Tibial artery (tissue), 4 donors: ENCODE measurements around the gene TOX2.

Source experiments
- DNase-seq, 2 donors: peaks; one replicate each; pipeline ENCODE4 v3.0.0-alpha.2; 2019
- H3K27ac ChIP-seq, 2 donors: fragments of 200-600 bp; sonication (generic) in 1 of 2; 1 replicate in 1 of 2; 2 replicates in 1 of 2; pipeline ENCODE4 v1.5.1; 2018 to 2019; ENCODE audit warnings: mild to moderate bottlenecking in 1 of 2
- H3K27me3 ChIP-seq, 2 donors: fragments of 200-600 bp; sonication (generic) in 1 of 2; one replicate each; pipeline versions ENCODE4 v1.5.1 to v1.6.0; 2016 to 2019
- H3K36me3 ChIP-seq, 3 donors: fragments of 200-600 bp; sonication (generic) in 2 of 3; one replicate each; pipeline ENCODE4 v1.5.1; 2016 to 2019; ENCODE audit warnings: mild to moderate bottlenecking in 2 of 3
- H3K4me1 ChIP-seq, 4 donors: fragments of 200-600 bp; sonication (generic) in 2 of 4; 1 replicate in 3 of 4; 2 replicates in 1 of 4; pipeline ENCODE4 v1.5.1; 2016 to 2019
- H3K4me3 ChIP-seq, 2 donors: fragments of 200-600 bp; sonication (generic) in 1 of 2; 1 replicate in 1 of 2; 2 replicates in 1 of 2; pipeline ENCODE4 v1.5.1; 2018 to 2019; ENCODE audit warnings: mild to moderate bottlenecking in 2 of 2
- H3K9me3 ChIP-seq, 3 donors: fragments of 200-600 bp; sonication (generic) in 1 of 3; one replicate each; pipeline ENCODE4 v1.5.1; 2016 to 2019
- intact Hi-C: fragments of 100-400 bp; cut with DNase I; formaldehyde crosslinking; loops from one replicate; pipeline ENCODE4 v1.15.0; 2023; ENCODE audit warnings: low total_unique reads
- TF ChIP-seq, protein P1 (sequence below), 2 experiments: fragments of 200-600 bp in 1 of 2; fragments of 450-650 bp in 1 of 2; IDR thresholded peaks; one replicate each; pipeline ENCODE4 v1.5.1; 2017 to 2019; ENCODE audit warnings: antibody characterized with exemption in 2 of 2, mild to moderate bottlenecking in 1 of 2, moderate library complexity in 1 of 2

Gene TOX2

DNA sequence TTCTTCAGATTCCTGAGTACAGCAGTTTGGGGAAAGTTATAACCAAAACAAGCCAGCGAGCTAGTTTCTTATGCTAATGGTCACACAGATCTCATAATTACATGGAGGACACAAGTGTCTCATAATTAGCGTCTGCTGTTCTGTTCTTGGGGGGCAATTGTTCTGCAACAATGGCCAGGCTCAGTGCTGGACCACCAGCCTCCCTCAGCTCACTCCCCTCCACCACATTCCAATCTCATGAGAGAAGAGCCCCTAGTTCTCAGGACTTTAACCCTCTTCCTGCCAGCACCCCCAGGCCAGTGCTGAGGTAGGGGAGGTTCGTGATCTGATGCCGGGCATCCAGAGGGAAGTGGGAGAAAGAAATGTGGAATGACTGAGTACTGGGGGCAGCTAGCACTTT, 20.2 kb upstream of the TOX2 start:
- TF ChIP-seq, protein P1, sequence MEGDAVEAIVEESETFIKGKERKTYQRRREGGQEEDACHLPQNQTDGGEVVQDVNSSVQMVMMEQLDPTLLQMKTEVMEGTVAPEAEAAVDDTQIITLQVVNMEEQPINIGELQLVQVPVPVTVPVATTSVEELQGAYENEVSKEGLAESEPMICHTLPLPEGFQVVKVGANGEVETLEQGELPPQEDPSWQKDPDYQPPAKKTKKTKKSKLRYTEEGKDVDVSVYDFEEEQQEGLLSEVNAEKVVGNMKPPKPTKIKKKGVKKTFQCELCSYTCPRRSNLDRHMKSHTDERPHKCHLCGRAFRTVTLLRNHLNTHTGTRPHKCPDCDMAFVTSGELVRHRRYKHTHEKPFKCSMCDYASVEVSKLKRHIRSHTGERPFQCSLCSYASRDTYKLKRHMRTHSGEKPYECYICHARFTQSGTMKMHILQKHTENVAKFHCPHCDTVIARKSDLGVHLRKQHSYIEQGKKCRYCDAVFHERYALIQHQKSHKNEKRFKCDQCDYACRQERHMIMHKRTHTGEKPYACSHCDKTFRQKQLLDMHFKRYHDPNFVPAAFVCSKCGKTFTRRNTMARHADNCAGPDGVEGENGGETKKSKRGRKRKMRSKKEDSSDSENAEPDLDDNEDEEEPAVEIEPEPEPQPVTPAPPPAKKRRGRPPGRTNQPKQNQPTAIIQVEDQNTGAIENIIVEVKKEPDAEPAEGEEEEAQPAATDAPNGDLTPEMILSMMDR (IDR thresholded peaks at IDR 0.05): no peak
- H3K4me1 ChIP-seq: no peaks in the 10 kb centered on the region
- H3K27ac ChIP-seq: no peak overlapping the region
- no peaks in the 10 kb centered on the region for H3K36me3 ChIP-seq
- peaks cover 0 to 2% of the 10 kb centered on the region in 2 donors for H3K27me3 ChIP-seq
- no peak overlapping the region for H3K4me3 ChIP-seq
- no peak for DNase-seq
- intact Hi-C loops: no loop called here
- peaks cover 0 to 21% (median 12%) of the 10 kb centered on the region in 3 donors for H3K9me3 ChIP-seq

DNA sequence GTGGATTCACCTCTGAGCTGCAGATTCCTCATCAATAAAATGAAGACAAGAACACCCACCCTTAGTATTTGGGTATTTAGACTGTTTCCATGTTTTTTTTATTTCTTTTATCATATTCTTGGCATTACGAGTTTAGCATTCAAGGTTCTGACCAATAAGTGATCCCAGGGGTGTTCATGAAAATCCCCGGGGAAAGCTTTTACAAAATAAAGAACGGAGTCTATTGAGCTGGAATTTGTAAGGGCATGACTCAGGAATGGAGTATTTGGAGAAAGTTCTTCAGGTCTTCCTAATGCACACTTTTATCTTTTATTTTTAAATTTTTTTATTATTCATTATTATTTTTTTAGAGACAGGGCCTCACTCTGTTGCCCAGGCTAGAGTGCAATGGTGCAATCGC, 19.4 kb upstream of the TOX2 start:
- DNase-seq: no peak
- TF ChIP-seq, protein P1 (IDR thresholded peaks at IDR 0.05): no peak
- no peaks in the 10 kb centered on the region for H3K4me1 ChIP-seq
- peaks cover 0 to 15% (median 12%) of the 10 kb centered on the region in 3 donors for H3K9me3 ChIP-seq
- H3K27me3 ChIP-seq: peaks cover 0 to 2% of the 10 kb centered on the region in 2 donors
- no peak overlapping the region for H3K27ac ChIP-seq
- intact Hi-C loops: no loop called here
- H3K4me3 ChIP-seq: no peak overlapping the region
- H3K36me3 ChIP-seq: no peaks in the 10 kb centered on the region

DNA sequence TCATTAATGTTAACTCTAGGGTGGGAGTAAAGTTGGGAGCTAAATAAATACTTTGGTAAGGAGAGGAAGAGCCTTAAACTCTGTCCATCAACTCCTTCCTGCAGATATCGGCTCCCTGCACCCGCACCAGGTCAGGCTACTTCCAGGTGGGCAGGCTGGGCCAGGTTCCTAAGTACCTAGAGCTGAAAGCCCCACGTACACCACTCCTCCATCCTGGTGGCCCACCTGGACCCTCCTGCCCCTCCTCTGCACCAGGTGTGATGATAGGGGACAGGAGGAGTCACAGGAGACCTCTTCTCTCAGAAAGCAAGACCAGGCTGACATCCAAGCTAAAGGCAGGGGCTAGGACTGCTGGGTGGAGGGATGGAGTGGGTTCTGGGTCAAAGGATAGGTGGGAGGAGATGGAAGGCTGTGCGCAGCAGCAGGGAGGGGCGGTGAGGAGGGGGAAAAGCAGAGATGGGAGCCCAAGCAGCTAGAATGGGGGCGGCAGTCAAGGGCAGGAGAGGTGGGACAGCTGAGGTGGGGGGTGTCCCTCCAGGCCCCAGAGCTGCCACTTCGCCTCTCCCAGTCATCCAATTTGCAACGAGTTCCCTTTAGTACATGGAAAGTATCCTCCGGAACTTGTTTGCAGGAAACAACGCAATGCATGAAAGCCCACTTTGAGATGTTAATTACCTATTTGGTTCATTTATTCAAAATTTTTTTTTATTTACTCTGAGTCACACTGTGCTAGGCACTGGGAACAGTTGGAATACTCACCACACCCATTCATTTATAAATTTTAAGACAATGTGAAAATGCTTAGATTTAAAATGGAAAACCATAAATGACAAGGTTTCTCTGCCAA, 15.2 kb upstream of the TOX2 start:
- Histone ChIP-seq H3K27me3 (no peaks in the 10 kb centered on the region), H3K36me3 (no peaks in the 10 kb centered on the region), H3K4me1 (no peaks in the 10 kb centered on the region), H3K27ac (no peak overlapping the region), H3K4me3 (no peak overlapping the region), H3K9me3 (no peaks in the 10 kb centered on the region)
- TF ChIP-seq, protein P1 (IDR thresholded peaks at IDR 0.05): no peak
- DNase-seq: no peak
- intact Hi-C loops: no loop called here

DNA sequence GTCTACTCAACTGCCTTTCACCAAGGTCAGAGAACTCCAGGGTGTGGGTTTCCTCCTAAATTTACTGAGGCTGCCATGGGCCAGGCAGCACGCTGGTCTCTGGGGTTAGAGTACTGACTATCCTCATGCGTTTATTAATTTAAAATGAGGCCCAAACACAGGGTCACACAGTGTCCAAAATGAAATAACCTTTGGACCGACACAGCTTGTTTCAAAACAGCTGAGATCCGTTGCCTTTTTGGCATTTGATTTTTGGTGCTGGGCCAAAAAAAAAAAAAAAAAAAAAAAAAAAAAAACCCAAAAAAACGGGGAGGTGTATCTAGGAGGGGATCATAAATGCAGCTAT, 14.6 kb upstream of the TOX2 start:
- Histone ChIP-seq H3K27me3 (no peaks in the 10 kb centered on the region), H3K4me1 (no peaks in the 10 kb centered on the region), H3K4me3 (no peak overlapping the region), H3K36me3 (no peaks in the 10 kb centered on the region), H3K9me3 (no peaks in the 10 kb centered on the region), H3K27ac (no peak overlapping the region)
- TF ChIP-seq, protein P1 (IDR thresholded peaks at IDR 0.05): no peak
- intact Hi-C loops: no loop called here
- DNase-seq: no peak

DNA sequence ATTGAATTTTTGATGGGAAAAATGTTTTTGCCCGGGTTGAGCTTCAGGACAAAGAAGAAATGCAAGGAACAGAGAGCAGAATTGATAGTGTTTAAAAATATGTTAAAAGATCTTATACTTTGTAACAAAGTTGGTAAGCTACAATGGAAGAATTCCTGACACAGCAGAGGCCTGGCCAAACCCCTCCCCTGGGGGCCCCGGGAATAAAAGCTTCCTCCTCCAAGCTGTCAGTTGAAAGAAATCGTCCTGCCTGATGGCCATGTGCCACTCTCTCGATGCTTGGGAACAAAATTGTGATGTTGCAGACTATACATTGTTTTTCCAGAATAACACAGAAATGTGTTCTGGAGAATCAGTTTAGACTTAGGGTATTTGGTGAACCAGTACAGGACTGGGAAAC, 14.2 kb upstream of the TOX2 start:
- Histone ChIP-seq H3K36me3 (no peaks in the 10 kb centered on the region), H3K4me1 (no peaks in the 10 kb centered on the region), H3K27ac (no peak overlapping the region), H3K4me3 (no peak overlapping the region), H3K27me3 (no peaks in the 10 kb centered on the region), H3K9me3 (no peaks in the 10 kb centered on the region)
- intact Hi-C loops: no loop called here
- DNase-seq: no peak
- TF ChIP-seq, protein P1 (IDR thresholded peaks at IDR 0.05): no peak
